Central memory CD4-positive, alpha-beta T cell (primary cell): ENCODE results near the gene ZNF140.

Source experiments
- DNase-seq: peaks from one replicate; pipeline ENCODE4 v3.0.0; 2022

Gene ZNF140

DNA sequence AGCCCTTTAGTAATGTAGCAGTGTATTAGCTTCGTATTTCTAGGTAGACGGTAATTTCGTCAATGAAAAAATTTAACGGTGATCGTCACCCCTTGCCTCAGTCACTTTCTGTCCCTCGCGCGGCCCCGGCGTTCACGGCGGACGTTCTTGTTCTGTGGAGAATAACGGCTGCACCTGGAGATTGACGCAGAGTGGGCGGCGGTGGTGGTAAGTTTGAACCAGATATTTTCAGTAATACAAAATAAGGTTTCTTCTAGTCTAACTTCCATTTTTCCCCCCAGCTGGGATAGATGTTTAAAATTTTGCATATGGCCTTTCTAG lies 50.0 kb downstream of the ZNF140 start:
- DNase-seq: no peak

DNA sequence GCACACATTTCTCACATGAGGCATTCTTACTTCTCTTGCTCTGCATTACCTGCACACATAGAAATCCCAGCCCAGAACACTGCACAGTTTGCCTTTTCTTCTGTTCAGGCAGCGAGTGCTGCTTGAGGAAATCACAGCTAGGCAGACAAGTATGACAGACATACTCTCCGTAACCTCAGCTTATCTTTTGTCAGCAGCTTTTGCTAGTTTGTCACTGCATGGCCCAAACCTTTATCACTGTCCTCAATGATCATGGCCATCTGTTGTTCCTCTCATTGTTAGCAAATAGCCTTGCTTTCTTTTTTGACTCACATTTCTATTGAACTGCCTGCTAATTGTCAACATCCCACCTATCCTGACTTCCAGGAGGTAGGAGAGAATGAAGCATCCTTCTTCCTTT lies 55.0 kb downstream of the ZNF140 start:
- no peak for DNase-seq

- no peak for DNase-seq
Measured at GRCh38 chr12:133145981-133146380, 65.3 kb downstream of the ZNF140 start.

- DNase-seq: no peak
Measured at GRCh38 chr12:133156125-133156690, 75.5 kb downstream of the ZNF140 start.
